RPMI7951 (cell line): ENCODE data around the gene CYCS. TPM values are rescaled to one million over a fixed set of nuclear protein-coding genes. Genes with fewer than 3 reads are reported as not detected.
A peak's percentile ranks its signal among the peaks of the same experiment; 100 is the strongest.
"Not testable (repeated sequence)": the region's sequence is repeated elsewhere in the genome, so short reads cannot be mapped to it uniquely, and the experiment has no call there.

Experiments
- DNase-seq: peaks from one replicate; pipeline ENCODE4 v3.0.0-alpha.2; 2012; ENCODE audit warnings: low read depth
- total RNA-seq: library from RNA; depleted of rRNA; stranded (reverse); fragments of >200 nt; shearing (Covaris generic); gene quantifications from 2 replicates; pipeline ENCODE4 v1.2.3, GENCODE V29; 2014

The CYCS gene
- total RNA-seq, 1 experiment from 2014 or later: 195 TPM

DNA sequence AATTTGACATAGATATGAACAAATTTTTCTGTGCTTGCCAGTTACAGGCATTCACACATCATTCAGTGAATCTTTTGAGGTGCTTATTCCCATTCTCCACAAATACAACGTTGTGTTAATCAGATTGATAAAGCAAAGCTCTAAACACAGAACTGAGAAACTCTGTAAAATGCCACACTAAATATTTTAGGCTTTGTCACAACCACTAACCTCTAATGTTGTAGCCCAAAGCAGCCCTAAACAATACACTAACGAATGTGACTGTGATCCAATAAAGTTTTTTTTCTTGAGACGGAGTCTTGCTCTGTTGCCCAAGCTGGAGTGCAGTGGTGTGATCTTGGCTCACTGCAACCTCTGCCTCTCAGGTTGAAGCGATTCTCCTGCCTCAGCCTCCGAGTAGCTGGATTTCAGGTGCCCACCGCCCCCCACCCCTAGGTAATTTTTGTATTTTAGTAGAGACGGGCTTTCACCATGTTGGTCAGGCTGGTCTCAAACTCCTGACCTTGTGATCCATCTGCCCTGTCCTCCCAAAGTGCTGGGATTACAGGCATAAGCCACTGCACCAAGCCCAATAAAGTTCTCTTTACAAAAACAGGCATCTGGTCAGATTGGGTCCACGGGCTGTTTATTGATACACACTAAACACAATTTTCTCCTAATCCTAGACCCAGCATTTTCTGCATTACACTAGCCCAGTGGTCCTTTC, 6.9 kb downstream of the CYCS start:
- no peak for DNase-seq

DNA sequence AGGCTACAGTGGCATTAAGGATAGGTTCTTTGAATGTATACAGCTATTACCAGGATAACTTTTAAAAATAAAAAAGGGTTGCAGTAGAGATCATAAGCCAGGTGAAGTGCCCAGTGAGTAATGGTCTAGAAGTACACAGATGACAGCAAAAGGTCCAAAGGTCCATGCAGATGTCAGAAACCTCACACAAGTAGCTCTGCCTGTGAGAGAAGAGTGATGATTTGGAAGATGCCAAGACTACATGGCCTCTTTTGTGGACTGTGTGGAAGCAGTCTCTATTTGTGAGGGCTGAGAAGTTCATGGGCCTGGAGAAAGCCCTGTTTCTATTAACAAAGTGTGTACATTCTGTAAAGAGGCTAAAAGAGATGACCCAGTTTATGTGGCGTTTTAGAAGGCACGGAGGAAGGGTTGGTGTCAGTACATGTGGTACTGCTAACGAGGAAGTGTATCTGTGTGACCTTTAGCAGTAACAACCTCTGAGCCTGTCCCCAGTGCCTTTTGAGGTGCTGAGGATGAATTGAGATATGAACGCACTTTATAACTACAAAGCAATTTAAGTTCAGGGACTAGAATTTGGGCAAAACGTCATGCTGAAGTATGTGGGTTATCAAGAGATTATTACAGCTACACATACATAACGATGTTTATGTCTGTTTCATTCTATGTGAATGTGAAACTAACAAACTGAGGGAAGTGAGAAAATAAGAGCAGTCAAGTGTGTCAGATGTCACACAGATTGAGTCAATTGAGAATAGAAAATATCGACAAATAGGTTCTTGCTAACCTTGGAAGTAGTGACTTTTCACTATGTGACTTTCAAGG, 7.6 kb downstream of the CYCS start:
- no peak for DNase-seq

DNA sequence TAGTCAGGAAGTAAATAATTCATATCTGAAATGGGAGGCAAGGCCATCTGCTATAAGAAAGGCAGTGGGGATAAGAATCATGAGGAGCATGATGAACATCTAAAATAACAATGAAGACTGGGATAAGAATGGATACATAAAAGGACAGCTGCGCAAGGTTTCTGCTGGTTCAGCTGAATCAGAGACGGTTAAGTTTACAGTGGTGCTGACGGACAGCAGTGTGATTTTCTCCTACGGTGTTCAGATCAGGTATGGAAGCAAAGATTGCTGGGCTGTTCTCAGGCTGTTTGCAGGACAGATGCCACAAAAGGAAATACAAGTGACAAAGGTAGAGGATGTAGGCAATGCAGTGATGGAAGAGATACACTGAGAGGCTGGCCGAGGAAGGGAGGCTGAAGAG, 8.4 kb downstream of the CYCS start:
- no peak for DNase-seq

DNA sequence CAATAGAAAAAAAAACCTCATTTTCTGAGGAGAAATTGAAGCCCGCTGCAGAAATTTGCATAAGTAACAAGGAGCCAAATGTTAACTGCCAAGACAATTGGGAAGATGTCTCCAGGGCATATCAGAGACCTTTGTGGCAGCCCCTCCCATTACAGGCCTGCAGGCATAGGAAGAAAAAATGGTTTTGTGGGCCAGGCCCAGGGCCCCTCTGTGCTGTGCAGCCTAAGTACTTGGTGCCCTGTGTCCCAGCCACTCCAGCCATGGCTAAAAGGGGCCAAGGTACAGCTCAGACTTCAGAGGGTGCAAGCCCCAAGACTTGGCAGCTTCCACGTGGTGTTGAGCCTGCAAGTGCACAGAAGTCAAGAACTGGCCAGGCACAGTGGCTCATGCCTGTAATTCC, 14.5 kb downstream of the CYCS start:
- DNase-seq: not testable (repeated sequence)

DNA sequence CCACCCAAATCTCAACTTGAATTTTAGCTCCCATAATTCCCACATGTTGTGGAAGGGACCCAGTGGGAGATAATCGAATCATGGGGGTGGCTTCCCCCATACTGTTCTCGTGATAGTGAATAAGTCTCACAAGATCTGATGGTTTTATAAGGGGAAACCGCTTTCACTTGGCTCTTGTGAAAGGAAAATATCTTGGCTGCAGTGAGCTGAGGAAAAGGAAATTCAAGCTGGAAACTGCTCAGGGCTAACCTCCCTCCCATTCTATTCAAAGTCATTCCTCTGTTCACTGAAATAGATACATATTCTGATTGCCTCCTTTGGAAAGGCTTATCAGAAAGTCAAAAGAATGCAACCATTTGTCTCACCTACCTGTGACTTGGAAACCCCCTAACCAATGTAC, 15.8 kb downstream of the CYCS start:
- no peak for DNase-seq

DNA sequence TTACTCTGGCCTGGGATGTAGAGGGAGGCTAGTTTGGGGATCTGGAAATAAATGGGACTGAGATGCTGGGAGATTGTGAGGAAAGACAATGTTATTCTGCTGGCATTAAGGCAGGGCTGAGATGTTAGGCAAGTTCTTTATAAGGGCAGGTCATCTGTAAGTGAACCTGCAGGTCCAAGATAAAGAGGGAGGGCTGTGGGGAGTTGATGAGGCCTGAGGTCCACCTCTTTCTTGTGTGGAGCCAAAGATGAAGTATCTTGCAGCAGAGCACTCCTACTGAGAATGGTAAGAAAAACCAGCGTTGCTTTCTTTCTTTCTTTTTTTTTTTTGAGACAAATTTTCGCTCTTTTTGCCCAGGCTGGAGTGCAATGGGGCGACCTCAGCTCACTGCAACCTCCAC, 19.1 kb downstream of the CYCS start:
- DNase-seq: no peak

DNA sequence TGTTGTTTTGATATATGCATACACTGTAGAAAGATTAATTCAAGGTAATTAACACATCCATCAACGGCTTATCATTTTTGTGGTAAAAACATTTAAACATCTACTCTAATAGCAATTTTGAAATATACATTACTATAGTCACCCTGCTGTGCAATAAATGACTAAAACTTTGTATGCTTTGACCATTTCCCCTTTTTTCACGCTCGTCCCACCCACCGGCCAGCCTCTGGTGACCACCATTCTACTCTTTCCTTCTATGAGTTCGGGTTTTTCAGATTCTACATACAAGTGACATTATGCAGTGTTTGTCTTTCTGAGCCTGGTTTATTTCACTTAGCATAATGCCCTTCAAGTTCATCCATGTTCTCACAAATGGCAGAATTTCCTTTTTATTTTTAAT, 21.3 kb downstream of the CYCS start:
- no peak for DNase-seq

DNA sequence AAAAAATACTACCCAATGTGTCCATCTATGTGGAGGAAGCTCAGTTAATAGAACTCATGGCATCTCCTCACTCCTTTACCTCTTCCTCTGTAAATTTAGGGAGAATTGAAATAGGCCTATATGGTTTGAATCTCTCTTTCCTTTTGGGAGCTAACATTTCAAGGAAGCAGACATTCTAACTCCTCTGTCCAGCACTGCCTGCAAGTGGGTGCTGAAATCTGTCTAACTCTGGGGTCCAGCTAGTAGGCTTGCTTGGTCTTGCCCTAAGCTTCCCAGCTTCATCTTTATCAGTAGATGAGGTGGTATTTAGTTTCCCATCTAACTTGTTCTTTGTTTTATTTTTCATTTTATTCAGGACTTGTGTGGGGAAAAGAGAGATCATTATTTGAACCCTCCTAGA, 23.2 kb downstream of the CYCS start:
- DNase-seq: no peak

DNA sequence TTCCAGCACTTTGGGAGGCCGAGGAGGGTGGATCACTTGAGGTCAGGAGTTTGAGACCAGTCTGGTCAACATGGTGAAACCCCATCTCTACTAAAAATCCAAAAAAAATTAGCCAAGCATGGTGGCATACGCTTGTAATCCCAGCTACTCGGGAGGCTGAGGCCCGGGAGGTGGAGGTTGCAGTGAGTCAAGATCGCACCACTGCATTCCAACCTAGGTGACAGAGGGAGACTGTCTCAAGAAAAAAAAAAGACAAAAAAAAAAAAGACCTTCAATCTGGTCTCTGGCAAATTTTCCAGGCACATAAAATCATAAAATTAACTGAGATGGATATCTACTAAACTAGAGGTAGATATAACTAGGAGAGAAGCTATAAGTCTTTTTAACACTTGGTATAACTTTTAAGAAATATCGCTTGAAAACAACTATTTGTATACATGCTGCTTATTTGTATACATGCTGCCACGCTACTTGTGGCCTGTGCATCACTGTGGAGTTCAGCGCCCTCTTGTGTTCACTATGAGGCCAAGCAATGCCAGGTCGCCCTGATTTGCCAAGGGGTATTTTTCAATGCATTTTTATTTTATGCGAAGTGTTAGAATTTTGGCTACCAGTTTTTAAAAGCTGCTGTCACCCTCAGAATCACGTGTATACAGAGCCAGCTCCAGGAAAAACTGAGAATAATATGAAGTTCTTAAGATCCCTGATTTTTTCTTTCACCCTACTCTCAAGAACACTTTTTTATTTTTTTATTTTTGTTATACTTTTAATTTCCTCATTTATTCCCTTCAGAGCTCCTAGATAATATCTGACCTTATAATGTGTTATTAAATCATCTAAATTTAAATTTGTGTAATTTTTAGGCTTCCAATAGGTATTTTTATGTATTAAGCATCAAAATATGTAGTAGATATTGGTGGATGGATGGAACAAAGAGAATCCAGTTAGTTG, 26.7 kb downstream of the CYCS start:
- DNase-seq: peak; percentile 72

DNA sequence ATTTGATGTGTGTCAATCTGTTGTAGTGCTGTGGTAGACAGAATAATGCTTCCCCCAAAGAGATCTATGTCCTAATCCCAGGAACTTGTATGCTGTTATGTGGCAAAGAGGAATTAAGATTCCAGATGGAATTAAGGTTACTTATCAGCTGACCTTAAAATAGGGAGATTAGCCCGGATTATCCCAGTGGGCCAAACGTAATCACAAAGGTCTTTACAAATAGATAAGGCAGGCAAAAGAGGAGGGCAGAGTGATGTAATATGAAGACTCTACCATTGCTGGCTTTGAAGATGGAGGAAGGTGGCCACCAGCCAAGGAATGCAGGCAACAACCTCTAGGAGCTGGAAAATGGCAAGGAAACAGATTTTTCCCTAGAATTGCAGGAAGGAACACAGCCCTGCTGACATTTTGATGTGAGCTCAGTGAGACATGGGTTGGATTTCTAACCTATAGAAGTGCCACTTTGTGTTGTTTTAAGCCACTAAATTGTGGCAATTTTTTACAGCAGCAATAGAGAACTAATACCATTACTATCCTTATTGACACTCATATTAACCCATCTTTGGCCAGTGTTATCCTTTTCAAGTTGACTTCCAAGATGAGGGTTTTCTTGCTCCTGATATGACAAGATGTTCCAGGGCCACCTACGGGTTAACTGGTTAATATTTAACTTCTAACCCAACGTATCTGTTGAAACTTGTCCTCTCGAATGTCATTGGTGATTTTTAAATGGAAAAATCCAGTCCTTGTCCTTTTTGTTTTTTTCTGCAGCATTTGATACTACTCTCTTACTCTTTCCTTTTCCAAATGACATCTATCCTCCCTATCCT, 29.3 kb downstream of the CYCS start:
- peak; percentile 15 for DNase-seq

DNA sequence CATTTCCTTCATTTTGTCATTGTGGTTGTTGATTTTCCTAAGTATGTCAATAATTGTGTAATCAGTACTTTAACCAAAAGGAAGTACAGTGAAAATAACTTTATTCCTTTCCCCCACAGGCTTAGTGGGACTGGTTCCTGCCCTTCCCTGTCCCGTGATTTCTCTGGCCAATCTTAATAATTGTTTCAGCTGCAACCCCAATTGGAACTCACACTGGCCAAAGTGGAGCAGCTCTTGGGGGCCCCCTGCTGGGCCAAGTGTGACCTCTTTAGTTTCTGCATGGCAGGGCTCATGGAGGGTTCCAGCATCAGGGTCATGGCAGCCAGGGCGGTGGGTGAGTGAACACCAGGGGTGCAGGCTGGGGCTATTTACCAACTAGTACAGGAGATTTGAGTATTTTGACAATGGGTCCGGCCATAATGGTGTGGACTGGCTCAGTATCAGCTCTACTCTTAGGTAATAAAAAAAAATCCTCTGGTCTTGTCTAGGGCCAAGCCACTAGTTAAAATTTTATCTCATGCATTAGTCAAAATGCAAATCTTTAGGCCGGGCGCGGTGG, 31.7 kb downstream of the CYCS start:
- DNase-seq: peak; percentile 86

DNA sequence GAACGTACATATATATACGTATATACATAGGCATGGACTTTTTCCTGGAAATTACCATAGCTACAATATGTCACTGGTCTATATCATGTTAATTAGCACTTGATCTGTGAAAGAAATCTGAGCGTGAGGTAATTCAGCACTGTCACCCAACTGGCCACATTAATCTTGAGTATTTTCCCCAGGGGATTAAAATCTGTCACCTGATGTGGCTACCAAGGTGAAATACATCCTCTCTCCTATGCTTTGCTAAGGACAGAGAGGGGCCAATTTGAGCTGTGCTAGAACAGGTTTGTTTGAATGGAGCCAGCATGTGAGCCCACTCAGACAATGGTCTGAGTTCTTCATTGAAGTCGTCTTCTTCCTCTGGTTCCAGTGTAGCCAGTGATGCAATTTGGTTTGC, 33.3 kb downstream of the CYCS start:
- DNase-seq: no peak

DNA sequence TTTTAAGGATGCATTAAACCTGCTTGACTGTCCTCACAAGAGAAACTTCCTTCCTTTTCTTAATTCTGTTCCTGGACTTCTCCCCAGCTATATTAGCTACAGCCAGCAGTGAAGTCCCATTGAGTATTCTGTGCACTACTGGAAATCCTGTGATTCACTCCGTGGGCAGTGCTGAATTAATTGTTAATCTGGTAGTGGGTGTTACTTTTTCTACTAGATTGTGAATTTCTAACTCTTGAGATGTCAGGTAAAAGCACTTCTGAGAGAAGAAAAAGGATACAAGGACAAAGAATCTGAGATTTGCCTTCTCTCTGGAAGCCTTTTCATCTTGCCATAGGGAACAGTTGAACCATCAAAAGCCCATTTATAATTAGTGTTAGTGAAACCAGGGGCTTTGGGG, 33.9 kb downstream of the CYCS start:
- DNase-seq: no peak

DNA sequence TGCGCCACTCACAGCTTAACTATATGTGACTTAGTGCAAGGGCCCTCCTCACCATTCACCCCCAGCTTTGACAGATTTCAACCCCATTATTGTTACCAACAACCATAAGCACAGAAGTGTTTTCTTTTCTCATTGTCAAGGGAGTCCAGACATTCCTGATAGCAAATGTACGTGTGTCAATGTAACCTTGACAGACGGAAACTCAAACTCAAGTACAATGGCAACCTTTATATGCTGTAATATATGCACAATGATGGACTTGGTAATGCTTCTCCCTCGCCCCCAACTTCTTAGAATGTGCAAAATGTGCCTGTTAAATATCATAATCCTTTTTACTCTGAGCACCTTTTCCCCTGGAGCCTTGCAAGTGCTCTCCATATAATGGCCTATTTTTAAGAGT, 34.7 kb downstream of the CYCS start:
- no peak for DNase-seq

DNA sequence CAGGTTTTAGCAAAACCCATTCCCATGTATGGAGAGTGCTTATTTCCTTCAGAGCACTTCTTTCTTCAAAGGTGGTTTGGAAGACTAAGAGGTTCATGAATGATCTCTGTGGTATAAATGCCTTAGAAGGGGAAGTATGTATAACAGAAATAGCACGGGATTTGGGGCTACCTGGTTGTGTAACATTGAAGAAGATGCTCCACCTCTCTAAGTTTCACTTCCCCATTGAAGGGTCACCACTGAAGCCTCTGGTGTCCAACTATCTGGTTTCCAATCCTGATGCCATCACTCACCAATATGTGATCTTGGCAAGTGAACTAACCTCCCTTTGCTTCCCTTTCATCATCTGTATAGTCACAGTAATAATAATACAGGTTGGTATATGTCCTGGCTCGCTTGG, 37.2 kb downstream of the CYCS start:
- DNase-seq: no peak

DNA sequence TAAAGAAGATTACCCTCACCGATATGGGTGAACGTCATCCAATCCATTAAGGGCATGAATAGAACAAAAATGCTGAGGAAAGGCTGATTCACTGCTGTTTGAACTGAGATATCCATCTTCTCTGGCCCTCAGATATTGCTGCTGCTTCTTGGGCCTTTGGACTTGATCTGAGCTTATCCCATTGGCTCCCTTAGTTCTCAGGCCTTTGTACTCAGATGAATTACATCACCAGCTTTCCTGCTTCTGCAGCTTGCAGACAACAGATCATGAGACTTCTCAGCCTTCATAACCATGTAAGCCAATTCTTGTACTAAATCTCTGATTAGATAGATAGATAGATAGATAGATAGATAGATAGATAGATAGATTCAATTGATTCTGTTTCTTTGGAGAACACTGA, 40.2 kb downstream of the CYCS start:
- no peak for DNase-seq

DNA sequence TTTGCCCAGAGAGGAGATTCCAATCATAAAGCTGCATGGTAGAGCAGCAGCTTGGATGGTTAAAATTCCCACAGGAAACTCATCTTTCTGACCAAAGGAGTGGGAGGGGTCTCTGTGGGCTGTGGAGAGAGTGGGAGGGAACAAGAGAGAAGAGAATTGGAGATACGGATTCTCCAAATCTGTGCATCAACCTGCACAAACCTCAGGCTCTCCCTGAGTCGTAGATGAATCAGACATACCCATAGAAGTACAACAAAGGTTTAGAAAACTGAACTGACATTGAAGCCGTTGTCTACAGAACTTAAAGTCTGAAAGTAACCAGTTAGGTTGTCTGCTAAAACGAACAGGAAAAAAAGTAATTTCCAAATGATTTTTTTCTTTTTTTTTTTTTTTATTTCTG, 41.9 kb downstream of the CYCS start:
- peak; percentile 22 for DNase-seq

DNA sequence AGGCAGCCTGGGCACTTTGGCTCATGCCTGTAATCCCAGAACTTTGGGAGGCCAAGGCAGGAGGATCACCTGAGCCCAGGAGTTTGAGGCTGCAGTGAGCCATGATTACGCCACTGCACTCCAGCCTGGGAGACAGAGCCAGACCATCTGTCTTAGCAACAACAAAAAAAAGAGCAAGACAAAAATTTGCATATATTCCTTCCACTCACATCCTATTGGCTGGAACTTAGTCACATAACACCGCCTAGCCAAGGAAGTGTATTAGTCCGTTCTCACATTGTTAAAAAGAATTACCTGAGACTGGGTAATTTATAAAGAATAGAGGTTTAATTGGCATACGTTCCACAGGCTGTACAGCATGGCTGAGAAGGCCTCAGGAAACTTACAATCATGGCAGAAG, 43.0 kb downstream of the CYCS start:
- peak; percentile 37 for DNase-seq

DNA sequence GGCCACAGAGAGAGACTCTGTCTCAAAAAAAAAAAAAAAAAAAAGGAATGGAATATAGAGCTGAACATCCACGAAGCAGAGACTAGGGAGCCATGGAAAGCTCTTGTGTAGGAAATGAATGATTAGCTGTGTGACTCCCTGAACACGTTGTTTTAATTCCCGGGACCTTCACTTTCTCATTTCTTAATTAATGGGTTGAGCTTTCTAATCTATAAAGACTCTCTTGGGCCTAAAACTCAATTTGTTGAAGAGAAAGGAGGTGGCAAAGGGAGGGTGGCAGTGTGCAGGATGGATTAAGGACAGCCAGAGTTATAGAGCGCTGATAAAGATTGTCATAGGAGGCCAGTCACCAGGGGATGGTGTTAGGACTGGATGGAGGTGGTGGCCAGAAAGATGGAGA, 48.0 kb downstream of the CYCS start:
- no peak for DNase-seq

DNA sequence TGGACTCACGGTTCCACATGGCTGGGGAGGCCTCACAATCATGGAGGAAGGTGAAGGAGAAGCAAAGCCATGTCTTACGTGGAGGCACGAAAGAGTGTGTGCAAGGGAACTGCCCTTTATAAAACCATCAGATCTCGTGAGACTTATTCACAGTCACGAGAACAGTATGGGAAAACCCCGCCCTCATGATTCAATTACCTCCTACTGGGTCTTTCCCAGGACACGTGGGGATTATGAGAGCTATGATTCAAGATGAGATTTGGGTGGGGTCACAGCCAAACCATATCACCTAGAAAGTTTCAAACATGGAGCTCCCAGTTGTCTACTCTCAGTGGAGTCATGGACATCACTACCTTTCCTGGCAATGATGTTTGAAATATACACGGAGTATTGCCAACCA, 49.6 kb downstream of the CYCS start:
- DNase-seq: peak; percentile 33

DNA sequence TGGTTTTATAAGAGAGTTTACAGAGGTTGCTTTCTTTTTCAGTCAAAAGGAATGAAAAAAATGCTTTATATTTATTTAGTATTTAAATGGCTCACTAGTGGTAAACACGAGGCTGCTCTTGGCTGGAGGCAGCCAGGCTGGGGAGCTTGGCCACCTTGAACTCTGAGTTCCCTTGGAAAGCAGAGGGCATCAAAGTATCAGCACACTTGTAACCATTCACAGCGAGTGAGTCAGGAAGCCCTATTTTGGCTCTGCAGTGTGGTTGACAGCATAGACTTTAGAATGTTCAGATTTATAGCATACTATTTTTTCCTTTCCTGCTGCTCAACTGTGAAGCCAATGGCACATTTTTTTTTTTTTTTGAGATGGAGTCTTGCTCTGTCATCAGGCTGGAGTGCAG, 51.6 kb downstream of the CYCS start:
- peak; percentile 40 for DNase-seq
